G401 (cell line): ENCODE data around the gene INPP5A. TPM values are rescaled to one million over a fixed set of nuclear protein-coding genes. Genes with fewer than 3 reads are reported as not detected.
"Not testable (repeated sequence)": the region's sequence is repeated elsewhere in the genome, so short reads cannot be mapped to it uniquely, and the experiment has no call there.

Experiments used
- DNase-seq: peaks from one replicate; pipeline ENCODE4 v3.0.0-alpha.2; 2015; ENCODE audit warnings: low spot score
- in situ Hi-C: cut with HindIII; loops from 2 replicates; pipeline ENCODE4 v1.10.0; 2016; ENCODE audit warnings: low sequenced_read_pairs, mixed read lengths
- total RNA-seq: library from RNA; depleted of rRNA; stranded (reverse); fragments of >200 nt; shearing (Covaris generic); gene quantifications from 2 replicates; pipeline ENCODE4 v1.2.3, GENCODE V29; 2014

INPP5A gene
- total RNA-seq, 1 experiment from 2014 or later = 44.3 TPM

DNA sequence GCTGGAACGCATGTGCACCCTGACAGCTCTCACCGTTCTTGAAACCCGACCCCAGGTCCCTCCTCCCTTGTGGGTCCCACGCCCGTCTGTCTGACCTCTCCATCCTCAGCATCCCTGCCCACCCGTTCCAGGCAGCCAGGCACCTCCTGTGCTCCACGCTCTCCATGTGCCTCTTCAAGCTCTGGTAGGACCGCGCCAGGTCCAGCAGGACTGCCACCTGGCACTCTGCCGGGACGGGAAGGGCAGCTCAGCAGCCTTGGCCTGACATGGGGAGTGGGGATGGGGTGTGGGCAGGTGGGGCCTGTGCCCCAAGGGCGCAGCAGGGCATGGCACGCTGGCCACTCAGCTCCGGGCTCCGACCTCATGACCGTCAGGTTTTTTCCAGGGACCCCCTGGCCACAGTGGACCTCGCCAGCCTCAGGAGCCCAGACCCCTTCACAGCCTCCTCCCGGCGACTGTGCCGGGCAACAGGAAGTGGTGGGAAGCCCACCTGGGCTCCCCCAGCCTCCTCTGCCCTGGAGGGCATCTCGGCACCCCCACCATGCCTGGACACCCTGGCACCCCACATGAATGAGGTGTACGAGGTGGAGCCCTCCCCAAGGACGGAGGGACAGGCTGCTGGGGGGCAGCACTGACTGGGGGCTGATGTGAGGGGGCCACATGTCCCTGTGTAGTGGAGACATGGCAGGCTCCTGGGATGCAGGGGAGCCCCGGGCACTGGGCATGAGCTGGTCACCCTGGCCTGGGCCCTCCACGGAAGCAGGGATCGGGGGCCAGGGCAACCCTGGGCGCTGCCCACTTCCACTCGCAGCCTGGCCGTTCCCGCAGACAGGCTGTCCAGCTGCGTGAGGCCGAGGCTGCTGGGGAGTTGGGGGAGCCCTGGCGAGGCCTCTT is 273.5 kb downstream of the INPP5A start:
- in situ Hi-C loops = no loop called here
- DNase-seq = no peak

DNA sequence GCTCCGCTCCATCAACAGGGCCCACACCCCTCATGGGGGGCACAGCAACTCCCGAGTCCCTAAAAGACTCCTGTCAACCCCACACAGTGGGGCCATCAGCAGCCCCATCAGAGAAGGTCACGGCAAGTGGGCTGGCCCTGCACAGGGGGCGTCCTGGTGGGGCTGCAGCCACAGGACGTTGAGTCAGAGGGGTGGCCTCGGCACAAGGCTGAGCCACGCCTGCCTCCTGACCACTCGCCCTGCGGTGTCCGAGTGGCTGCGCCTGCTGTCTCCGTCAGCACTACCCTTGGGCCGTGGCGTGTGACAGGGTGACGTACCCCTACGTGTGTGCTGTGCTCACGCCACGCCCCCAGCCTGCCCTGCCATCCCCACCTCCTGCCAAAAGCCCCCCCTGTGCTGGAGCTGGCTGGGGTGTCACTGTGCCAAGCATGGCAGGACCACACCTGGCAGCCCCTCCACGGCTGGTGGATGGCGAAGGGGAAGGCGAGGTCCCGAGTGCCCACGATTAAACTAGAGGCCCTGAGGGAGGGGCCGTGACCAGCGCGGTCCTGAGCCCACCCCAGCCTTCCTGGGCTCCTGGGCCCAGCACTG is 274.4 kb downstream of the INPP5A start:
- no peak for DNase-seq
- in situ Hi-C loops = no loop called here

DNA sequence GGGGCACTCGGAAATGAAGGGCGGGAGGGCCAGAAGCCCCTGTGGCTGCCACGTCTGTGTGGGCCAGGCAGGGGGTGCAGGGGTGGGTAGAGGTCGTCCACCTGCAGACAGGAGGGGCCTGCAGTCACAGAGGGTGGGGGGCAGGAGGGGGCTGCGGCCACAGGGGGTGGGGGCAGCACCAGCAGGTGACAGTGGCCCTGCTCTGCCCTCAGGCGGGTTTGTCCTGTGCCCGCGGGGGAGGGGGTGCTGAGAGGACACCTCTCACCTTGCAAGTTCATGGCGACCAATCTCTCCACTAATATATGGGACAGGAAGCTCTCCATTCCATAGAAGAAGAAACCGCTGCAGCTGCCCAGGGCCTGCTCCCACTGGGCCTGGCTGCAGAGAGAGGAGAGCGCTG is 274.9 kb downstream of the INPP5A start:
- in situ Hi-C loops = no loop called here
- no peak for DNase-seq

DNA sequence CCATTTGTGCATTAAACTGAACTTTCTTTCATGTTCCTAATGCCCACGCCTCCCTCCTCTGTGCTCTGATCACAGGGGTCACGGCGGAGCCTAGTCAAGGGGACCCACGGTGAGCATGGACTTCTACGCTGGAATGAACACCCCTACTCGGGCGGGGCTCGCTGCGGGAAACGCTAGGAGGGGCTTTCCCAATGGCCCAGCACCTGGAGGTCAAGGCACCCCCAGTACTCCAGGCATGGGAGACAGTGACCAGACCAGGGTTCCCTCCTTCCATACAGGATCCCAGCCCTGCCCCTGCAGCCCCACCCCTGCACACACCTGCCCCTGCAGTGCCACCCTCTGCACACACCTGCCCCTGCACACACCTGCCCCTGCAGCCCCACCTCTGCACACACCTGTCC is 275.4 kb downstream of the INPP5A start:
- in situ Hi-C loops = no loop called here
- no peak for DNase-seq

DNA sequence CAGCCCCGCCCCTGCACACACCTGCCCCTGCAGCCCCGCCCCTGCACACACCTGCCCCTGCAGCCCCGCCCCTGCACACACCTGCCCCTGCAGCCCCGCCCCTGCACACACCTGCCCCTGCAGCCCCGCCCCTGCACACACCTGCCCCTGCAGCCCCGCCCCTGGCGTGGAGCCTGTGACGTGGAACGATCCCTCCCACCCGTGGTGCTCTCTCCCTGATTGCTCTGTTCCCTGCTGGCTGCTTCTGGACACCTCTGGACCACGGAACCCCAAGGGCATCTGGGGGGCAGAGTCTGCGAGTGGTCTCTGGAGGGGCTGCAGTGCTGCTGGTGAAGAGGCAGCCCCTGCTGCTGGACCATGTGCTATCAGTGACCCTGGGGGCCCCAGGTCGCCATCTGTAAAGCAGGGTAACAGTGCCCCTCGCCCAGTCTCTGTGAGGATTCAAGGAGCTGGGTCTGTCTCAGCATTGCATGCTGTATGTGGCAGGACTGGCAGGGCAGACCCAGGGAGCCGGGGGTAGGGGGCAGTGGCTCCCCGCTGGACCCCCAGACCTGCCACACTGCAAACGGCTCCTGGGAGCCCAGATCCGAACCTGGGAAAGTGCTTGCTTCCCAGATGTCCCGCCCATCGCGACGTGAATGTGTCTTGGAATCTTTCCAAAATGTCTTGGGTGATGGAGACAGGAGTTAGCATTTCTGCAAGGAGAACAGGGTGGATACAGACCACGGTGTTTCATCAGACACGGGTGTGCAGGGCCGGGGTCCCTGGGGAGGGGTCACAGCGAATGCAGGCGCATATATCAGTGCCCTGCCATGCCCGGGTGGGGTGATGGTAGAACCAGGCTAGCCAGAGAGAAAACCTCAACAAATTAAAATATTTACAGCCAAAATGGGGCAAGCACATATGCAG is 276.2 kb downstream of the INPP5A start:
- in situ Hi-C loops = no loop called here
- DNase-seq = no peak

DNA sequence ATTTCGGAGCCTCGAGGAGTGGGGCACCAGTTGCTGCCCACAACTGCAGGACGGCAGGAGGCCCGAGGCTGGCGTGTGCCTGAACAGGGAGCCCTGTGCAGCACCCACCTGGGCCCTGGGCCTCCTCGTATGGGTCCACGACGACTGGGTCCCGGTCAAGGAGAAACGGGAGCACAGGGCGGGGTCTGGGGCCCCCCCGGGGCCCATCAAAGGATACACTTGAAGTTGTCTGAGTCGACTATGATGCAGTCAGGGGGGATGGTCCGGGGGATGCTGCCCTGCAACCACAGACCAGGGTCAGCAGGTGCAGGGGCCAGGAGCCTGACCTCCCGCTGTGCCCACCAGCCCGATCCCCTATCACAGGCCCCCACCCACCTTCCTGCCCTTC is 276.9 kb downstream of the INPP5A start:
- in situ Hi-C loops = no loop called here
- no peak for DNase-seq

DNA sequence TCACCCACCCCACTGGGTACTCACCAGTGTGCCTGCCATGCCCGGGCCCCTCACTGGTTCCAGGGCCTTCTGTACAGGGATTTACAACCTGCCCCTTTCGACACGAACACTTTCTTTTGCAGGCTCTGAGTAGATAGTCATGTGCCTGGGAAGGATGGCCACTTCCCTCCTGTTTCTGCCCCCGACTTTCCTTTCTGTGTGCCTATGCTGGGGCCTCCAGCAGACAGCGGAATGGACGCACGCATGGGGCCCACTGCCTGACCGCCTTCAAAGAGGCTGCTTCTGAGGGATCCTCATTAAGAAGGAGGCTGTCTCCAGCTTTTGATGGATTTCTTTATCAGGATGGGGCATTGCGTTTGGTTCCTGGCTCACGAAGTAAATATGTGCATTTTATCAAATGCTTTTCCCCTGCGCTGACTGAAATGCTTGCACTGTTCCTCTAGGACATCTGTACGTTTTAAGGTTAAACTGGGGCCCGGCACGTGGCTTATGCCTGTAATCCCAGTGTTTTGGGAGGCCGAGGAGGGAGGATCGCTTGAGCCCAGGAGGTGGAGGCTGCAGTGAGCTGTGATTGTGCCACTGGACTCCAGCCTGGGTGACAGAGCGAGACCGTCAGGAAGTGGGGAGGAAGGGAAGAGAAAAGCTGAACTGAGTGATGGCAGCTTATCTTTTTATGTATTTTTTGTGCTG is 277.7 kb downstream of the INPP5A start:
- no peak for DNase-seq
- in situ Hi-C loops = no loop called here

DNA sequence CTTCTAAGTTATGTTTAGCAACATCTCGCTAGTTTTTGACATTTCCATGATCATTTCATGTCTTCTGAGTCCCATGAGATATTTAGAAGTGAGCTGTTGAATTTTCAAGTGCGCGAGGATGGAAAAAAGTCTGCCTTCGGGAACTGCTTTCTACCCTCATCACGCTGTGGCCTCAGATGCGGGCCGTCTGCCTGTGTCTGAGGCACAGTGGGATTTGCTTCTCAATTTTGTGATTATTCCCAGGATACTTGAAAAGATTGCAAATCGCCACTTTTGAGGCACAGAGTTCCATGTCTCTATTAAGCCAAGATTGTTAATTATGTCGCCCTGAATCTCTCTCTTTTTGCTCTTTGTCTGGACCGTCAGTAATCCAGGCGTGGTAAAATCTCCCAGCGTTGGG is 279.1 kb downstream of the INPP5A start:
- in situ Hi-C loops = no loop called here
- no peak for DNase-seq

DNA sequence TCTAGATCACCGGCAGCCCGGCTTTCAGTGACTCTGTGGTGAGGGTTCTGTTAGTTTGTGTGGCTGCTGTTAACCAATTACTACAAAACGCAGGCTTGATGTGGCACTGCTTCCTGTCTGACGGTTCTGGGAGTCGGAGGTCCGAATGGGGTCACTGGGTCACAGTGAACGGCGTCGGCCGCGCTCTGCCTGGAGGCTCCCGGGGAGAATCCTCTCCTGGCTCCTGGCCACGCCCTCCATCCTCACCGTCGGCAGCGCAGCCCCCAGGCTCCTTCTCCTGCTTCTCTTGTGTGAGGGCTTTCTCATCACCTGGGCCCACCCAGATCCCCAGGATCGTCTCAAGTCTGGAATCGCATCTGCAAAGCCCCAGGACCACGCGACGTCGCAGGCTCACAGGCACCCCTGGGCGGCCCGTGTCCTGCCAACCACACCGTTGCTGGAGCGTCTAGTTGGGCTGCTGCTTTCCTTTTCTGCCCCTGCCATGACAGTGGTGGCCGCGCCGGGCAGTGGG is 280.2 kb downstream of the INPP5A start:
- in situ Hi-C loops = no loop called here
- DNase-seq = no peak

DNA sequence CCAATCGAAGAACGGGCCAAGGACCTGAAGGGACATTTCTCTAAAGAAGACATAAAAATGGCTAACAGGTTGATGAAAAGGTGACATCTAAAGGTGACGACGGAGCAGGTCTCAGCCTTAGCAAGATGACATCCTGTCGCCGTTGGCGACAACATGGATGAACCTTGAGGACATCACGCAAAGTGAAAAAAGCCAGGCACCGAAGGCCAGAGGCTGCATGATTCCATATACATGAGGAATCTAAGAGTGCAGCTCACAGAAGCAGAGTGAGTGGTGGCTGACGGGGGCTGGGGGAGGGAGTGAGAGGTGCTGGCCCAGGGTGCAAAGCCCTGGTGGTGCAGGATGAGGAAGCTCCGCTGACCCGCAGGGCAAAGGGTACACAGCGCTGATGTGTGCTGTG is 282.5 kb downstream of the INPP5A start:
- in situ Hi-C loops = no loop called here
- DNase-seq = no peak

DNA sequence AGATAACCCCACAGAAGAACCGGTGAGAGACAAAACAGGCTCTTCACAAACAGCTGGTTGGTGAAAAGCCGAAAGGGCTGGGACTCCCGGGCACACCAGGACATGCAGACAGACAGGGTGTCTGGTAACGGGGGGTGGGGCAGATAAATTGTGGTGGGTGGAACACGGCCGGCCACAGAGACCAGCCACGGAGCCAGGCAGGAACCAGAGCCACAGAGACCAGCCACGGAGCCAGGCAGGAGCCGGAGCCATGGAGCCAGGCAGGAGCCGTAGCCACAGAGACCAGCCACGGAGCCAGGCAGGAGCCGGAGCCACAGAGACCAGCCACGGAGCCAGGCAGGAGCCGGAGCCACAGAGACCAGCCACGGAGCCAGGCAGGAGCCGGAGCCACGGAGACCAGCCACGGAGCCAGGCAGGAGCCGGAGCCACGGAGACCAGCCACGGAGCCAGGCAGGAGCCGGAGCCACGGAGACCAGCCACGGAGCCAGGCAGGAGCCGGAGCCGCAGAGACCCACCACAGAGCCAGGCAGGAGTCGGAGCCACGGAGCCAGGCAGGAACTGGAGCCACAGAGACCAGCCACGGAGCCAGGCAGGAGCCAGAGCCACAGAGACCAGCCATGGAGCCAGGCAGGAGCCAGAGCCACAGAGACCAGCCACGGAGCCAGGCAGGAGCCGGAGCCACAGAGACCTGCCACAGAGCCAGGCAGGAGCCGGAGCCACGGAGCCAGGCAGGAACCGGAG is 288.4 kb downstream of the INPP5A start:
- in situ Hi-C loops, DNase-seq: not testable (repeated sequence)

DNA sequence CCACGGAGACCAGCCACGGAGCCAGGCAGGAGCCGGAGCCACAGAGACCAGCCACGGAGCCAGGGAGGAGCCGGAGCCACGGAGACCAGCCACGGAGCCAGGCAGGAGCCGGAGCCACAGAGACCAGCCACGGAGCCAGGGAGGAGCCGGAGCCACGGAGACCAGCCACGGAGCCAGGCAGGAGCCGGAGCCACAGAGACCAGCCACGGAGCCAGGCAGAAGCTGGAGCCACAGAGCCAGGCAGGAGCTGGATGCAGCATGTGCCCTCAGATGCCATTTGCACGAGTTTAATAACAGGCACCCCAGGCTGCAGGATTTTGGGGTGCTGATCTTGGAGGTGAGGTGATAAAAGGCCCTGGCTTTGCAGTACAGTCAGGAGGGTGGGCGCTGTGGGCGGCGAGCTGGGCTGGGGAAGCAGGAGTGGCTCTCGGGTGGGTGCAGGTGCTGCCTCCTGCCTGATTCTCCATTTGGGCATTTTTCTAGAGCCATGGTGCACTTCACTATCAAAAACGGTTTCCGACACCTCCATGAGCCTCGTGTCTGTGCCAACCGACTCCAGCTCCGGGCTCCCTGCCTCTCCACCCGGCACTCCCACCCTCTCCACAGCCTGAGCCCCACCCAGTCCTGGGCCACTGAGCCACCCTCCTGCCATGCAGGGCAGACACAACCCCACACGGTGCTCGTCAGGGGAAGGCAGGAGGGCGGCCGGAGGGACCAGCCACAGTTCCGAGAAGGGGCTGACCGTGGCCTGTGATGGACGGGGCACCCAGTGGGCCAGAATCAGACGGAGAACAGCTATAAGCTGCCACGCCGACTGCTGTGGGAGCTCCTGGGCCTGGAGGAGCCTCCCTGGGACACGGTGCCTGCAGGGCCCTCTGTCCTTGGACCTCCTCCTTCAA is 289.2 kb downstream of the INPP5A start:
- in situ Hi-C loops = no loop called here

DNA sequence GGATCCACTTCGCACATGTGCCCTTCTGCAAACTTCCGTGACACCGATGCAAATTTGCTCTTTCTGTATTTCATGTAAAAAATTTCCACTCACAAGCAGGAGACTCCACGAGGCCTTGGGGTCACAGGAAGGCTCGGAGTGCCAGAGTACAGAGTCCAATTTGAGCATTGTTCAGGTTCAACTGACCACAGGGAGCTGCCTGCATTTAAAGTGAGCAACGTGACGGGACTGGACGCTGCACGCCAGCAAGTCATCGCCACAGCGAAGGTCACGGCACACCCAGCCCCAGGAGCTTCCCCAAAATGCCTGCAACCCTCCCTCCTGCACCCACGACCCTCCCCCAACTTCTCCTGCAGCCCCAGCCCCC is 289.8 kb downstream of the INPP5A start:
- in situ Hi-C loops = no loop called here
- no peak for DNase-seq

More for the DNA sequence above, 289.2 kb downstream of the INPP5A start:
- DNase-seq = no peak

DNA sequence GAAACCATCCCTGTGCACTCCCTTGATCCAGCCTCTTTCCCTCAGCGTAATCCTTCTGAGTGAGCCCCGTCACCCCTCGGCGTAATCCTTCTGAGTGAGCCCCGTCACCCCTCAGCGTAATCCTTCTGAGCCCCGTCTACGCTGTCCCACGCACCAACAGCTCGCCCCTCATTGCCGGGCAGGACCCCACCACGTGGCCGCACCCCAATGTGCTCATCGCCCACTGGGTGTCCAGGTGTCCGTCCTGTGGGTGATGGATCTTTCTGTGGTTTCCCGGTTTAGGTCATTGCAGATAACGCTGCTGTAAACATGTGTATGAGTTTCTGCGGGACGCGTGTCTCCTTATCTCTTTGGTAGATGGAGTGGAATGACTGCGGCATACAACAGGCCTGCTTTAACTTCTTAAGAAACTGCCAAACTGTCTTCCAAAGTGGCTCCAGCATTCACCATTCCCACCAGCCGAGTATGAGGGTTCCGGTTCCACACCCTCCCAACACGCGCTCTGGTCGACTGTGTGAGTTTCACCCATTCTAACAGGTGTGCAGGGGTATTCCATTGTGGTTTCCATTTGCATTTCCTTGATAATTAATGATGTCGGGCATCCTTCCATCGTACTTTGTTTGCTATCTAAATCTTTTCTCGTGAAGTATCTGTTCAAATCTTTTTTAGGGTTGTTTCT is 290.4 kb downstream of the INPP5A start:
- in situ Hi-C loops = no loop called here
- no peak for DNase-seq

DNA sequence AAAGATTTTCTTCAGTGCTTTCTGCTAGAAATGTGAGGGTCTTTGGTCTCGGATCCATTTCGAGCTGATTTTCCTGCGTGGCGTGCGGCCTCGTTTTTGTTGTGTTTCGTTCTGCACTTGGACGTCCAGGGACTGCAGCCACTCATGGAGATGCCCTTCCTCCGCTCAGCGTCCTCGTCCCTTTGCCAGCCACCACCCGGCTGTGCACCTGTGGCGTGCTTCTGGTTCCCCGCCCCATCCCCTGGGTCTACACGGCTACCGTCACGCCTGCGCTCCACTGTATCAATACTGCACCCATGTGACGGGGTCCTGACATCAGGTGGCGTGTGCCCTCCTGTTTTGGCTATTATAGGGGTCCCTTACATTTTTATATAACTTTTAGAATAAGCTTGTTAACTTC is 291.1 kb downstream of the INPP5A start:
- in situ Hi-C loops = no loop called here
- no peak for DNase-seq

DNA sequence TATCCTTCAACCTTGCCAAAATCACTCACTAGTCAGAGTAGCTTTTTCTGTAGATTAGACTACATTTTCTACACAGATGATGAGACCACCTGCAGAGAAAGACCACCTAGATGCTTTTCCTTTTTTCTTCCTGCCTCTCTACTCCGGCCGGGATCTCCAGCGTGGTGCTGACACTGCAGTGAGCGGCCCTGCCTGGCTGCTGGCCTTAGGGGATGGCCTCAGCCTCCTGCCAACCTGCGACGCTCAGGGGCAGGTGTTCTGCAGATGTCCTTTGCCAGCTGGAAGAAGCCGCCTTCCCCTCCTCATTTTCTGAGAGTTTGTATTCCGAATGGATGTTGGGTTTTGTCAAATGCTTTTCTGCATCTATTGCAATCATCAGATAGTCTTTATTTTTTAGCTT is 291.8 kb downstream of the INPP5A start:
- DNase-seq = no peak
- in situ Hi-C loops = no loop called here
